Activated naive CD8-positive, alpha-beta T cell treated with anti-CD3 and anti-CD28 coated beads, Interleukin-2, amount 50 U/mL, for 16 hours (primary cell): ENCODE measurements around the gene CYP2E1.
"Not testable (repeated sequence)": the region's sequence is repeated elsewhere in the genome, so short reads cannot be mapped to it uniquely, and the experiment has no call there.

ENCODE experiments used
- DNase-seq: peaks from one replicate; pipeline ENCODE4 v3.0.0-alpha.2; 2020; ENCODE audit warnings: low read depth, low spot score

Gene CYP2E1

GRCh38 chr10:133569801-133570200 lies 42.6 kb downstream of the CYP2E1 start:
- DNase-seq, result not testable (repeated sequence)

GRCh38 chr10:133572055-133572454 lies 44.9 kb downstream of the CYP2E1 start:
- DNase-seq, result not testable (repeated sequence)

DNA sequence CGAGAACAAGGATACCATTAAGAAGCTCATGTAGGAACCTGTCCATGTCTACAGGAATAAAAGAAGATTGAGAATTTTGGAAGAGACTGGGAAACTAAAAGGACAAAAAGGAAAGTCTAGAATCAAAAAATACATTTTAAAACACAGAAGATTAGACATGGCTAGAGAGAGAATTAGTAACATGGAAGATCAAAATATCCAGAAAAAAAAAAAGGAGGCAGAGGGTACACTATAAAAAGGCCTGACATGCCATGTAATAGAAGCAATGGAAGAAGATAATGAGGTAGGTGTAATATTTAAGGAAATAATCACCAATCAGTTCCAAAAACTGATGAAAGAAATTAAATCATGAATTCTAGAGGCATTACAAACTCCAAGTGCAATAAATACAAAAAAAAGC lies 46.3 kb downstream of the CYP2E1 start:
- DNase-seq, result not testable (repeated sequence)

DNA sequence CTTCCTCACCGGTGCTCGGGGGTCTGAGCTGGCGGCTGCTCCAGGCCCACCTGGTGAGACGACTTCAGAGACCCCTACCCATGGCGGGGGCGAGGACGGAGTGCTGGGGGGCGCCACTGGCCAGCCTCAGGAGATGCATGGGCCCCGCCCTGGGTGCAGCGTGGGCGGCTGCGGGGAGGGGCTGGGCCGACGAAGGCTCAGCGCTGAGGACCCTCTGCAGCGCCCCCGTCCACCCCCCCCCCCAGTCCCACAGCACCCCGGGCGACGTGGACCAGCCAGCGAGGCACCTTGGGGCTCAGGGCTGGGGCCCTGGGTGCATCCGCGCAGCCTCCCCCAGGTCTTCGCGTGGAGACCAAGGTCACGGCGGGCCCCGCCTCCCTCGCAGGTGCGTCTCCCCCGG lies 49.9 kb downstream of the CYP2E1 start:
- not testable (repeated sequence) for DNase-seq
